Fibroblast of lung (primary cell): ENCODE data around the gene PSMC5. TPM values are rescaled to one million over a fixed set of nuclear protein-coding genes. Genes with fewer than 3 reads are reported as not detected.
"Not testable (repeated sequence)": the region's sequence is repeated elsewhere in the genome, so short reads cannot be mapped to it uniquely, and the experiment has no call there.

Experiments used
- DNase-seq, 2 donors: peaks; one replicate each; pipeline versions ENCODE4 v3.0.0 to v3.0.0-alpha.2; 2010; ENCODE audit warnings: low read depth in 2 of 2
- H2AFZ ChIP-seq: 2 replicates; pipeline ENCODE4 v1.5.1; 2012; ENCODE audit warnings: low read length, control low read depth, inconsistent platforms
- H3K27ac ChIP-seq: 2 replicates; pipeline ENCODE4 v1.5.1; 2011; ENCODE audit warnings: low read length, control low read depth; ENCODE audit not compliant: insufficient read depth
- H3K27me3 ChIP-seq: 2 replicates; pipeline ENCODE4 v1.5.1; 2011; ENCODE audit warnings: mild to moderate bottlenecking, low read length; ENCODE audit not compliant: control insufficient read depth, insufficient read depth
- H3K36me3 ChIP-seq: 2 replicates; pipeline ENCODE4 v1.5.1; 2011; ENCODE audit warnings: low read length; ENCODE audit not compliant: control insufficient read depth, insufficient read depth
- H3K4me1 ChIP-seq: 2 replicates; pipeline ENCODE4 v1.5.1; 2011; ENCODE audit warnings: low read length; ENCODE audit not compliant: control insufficient read depth, insufficient read depth; ENCODE audit errors: extremely low read depth
- H3K4me2 ChIP-seq: 2 replicates; pipeline ENCODE4 v1.5.1; 2011; ENCODE audit warnings: low read length, control low read depth; ENCODE audit not compliant: insufficient read depth; ENCODE audit errors: extremely low read depth
- H3K4me3 ChIP-seq, 4 experiments: fragments of 200-600 bp in 1 of 4; sonication (generic) in 1 of 4; replicated peaks in 1 of 4; 2 replicates each; pipeline ENCODE4 v1.5.1; 2011 to 2016; ENCODE audit warnings: low read length in 4 of 4, low read depth in 3 of 4, mild to moderate bottlenecking in 3 of 4, control low read depth in 2 of 4, inconsistent platforms in 1 of 4, mixed read lengths in 1 of 4; ENCODE audit not compliant: insufficient read depth in 1 of 4; ENCODE audit errors: control extremely low read depth in 1 of 4
- H3K79me2 ChIP-seq: 2 replicates; pipeline ENCODE4 v1.5.1; 2012; ENCODE audit warnings: mild to moderate bottlenecking, low read length, inconsistent platforms; ENCODE audit not compliant: control insufficient read depth, insufficient read depth
- H3K9ac ChIP-seq: 2 replicates; pipeline ENCODE4 v1.5.1; 2011; ENCODE audit warnings: mild to moderate bottlenecking, low read length, control low read depth; ENCODE audit not compliant: insufficient read depth
- H3K9me3 ChIP-seq: 2 replicates; pipeline ENCODE4 v1.5.1; 2012; ENCODE audit warnings: low read depth, low read length; ENCODE audit not compliant: control insufficient read depth, insufficient read depth
- H4K20me1 ChIP-seq: 2 replicates; pipeline ENCODE4 v1.5.1; 2011; ENCODE audit warnings: low read length; ENCODE audit not compliant: control insufficient read depth, insufficient read depth; ENCODE audit errors: extremely low read depth
- EZH2 ChIP-seq: IDR thresholded peaks from 2 replicates; pipeline ENCODE4 v1.5.1; 2012; ENCODE audit warnings: low read length, control low read depth, mild to moderate bottlenecking; ENCODE audit errors: missing control alignments
- polyA plus RNA-seq, 2 donors: library from polyadenylated mRNA; depleted of rRNA in 1 of 2; stranded (reverse) in 1 of 2; unstranded in 1 of 2; fragments of >200 nt; gene quantifications; 2 replicates each; pipeline ENCODE4 v1.2.1, GENCODE V29; 2011 to 2012; ENCODE audit warnings: missing spikeins in 1 of 2
- total RNA-seq: library from RNA; depleted of rRNA; stranded (reverse); fragments of >200 nt; gene quantifications from 2 replicates; pipeline ENCODE4 v1.2.1, GENCODE V29; 2014
- TF ChIP-seq, protein P1 (sequence below), 2 donors: IDR thresholded peaks in 1 of 2; conservative IDR thresholded peaks in 1 of 2; 1 replicate in 1 of 2; 2 replicates in 1 of 2; pipeline ENCODE4 v1.5.1; 2011 to 2012; ENCODE audit warnings: low read length in 2 of 2, control low read depth in 1 of 2, inconsistent platforms in 1 of 2, low read depth in 1 of 2, mild to moderate bottlenecking in 1 of 2

Gene PSMC5
- total and polyA plus RNA-seq, 2 donors (not counting 1 experiment from before 2014, with no cell fraction given): 66.9 to 216 TPM

DNA sequence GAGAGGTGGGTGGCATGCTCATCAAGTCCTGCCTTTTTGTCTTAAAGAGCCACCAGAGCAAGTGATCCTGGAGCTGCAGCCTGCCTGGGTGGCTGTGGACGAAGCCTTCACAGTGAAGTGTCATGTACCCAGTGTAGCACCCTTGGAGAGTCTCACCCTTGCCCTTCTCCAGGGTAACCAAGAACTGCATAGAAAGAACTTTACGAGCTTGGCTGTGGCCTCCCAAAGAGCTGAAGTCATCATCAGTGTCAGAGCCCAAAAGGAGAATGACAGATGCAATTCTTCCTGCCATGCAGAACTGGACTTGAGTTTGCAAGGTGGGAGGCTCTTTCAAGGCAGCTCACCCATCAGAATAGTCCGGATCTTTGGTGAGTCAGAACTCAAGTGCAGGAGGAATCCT, 32.0 kb downstream of the PSMC5 start:
- Histone ChIP-seq H3K79me2 (no peaks in the 10 kb centered on the region), H3K4me3 (no peak overlapping the region), H3K9me3 (no peaks in the 10 kb centered on the region), H2AFZ (no peak overlapping the region), H3K27me3 (peaks cover 20% of the 10 kb centered on the region), H3K4me2 (no peak overlapping the region), H3K36me3 (no peaks in the 10 kb centered on the region), H3K9ac (no peak overlapping the region), H3K27ac (no peak overlapping the region), H3K4me1 (no peaks in the 10 kb centered on the region), H4K20me1 (no peaks in the 10 kb centered on the region)
- DNase-seq: no peak
- no peak for TF ChIP-seq EZH2
- TF ChIP-seq, protein P1, sequence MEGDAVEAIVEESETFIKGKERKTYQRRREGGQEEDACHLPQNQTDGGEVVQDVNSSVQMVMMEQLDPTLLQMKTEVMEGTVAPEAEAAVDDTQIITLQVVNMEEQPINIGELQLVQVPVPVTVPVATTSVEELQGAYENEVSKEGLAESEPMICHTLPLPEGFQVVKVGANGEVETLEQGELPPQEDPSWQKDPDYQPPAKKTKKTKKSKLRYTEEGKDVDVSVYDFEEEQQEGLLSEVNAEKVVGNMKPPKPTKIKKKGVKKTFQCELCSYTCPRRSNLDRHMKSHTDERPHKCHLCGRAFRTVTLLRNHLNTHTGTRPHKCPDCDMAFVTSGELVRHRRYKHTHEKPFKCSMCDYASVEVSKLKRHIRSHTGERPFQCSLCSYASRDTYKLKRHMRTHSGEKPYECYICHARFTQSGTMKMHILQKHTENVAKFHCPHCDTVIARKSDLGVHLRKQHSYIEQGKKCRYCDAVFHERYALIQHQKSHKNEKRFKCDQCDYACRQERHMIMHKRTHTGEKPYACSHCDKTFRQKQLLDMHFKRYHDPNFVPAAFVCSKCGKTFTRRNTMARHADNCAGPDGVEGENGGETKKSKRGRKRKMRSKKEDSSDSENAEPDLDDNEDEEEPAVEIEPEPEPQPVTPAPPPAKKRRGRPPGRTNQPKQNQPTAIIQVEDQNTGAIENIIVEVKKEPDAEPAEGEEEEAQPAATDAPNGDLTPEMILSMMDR (conservative IDR thresholded peaks at IDR 0.05 in 1 of 2, IDR thresholded peaks at IDR 0.05 in 1 of 2; ENCODE audit: low read depth in 1 of 2, low read length in 2 of 2): no peak

DNA sequence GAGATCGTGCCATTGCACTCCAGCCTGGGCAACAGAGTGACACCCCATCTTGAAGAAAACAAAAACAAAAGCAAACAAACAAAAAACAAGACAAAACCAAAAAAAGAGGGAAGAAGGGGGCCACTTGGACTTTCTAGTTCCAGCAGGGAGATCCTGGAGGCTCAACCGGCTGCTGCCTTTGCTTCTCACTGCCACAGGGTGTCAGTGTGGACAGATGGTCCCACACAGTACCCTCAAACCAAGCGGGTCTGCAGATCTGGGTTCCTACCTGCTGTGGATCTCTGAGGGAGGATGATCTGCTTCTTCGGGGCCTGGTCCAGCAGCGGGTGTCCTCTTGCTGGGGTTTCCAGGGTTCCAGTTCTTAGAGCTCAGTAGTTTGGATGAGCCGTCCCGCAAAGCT, 39.4 kb downstream of the PSMC5 start:
- H4K20me1 ChIP-seq, H3K27ac ChIP-seq, H3K4me3 ChIP-seq, DNase-seq, H3K79me2 ChIP-seq, H3K9me3 ChIP-seq, H3K27me3 ChIP-seq, H3K4me2 ChIP-seq, H3K9ac ChIP-seq, H3K4me1 ChIP-seq, H2AFZ ChIP-seq, H3K36me3 ChIP-seq: not testable (repeated sequence)
- TF ChIP-seq, protein P1 (conservative IDR thresholded peaks at IDR 0.05 in 1 of 2, IDR thresholded peaks at IDR 0.05 in 1 of 2; ENCODE audit: low read depth in 1 of 2, low read length in 2 of 2): peak; percentile 2 to 29

DNA sequence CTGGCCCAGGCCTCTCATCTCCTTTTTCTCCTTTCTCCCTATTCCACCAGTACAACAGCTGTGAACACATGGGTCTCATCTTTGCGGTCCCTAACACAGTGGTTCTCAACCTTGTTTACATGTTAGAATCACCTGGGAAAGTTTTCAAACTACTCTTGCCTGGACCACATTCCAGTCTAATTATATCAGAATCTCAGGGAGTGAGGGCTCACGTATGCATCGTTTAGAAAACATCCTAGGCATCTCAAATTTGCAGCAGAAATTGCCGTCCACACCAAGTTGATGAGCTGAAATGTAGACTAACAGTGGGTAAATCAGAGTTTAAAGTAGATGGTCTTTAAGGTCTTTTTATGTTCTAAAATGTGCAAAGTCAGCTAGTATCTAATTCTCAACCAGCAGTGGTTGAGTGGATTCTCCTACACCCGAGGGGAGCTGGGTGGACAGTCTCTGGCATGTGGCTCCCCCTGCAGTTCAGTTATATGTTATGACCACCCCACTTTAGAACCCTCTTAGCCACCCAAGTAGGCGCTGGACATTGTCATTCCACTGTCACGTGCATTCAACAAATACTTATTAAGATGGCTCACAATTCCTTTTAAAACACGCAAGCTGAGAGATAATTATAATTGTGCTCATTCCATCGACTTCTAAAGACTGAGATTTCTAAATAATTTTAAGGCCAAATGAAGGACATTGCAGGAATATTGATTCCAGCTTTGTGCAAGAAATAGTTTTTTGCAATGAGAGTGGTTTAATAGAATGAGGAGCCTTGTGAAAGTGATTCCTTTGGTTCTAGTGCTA, 42.5 kb downstream of the PSMC5 start:
- not testable (repeated sequence) for H3K4me3 ChIP-seq, H3K36me3 ChIP-seq, H2AFZ ChIP-seq, H3K27ac ChIP-seq, H3K9ac ChIP-seq, H3K27me3 ChIP-seq, H3K9me3 ChIP-seq, H4K20me1 ChIP-seq, H3K4me2 ChIP-seq, H3K4me1 ChIP-seq, H3K79me2 ChIP-seq
- TF ChIP-seq, protein P1 (conservative IDR thresholded peaks at IDR 0.05 in 1 of 2, IDR thresholded peaks at IDR 0.05 in 1 of 2; ENCODE audit: low read depth in 1 of 2, low read length in 2 of 2): peak in 1 of 2 donors; percentile 8
- DNase-seq: peak in 1 of 2 donors; percentile 50

DNA sequence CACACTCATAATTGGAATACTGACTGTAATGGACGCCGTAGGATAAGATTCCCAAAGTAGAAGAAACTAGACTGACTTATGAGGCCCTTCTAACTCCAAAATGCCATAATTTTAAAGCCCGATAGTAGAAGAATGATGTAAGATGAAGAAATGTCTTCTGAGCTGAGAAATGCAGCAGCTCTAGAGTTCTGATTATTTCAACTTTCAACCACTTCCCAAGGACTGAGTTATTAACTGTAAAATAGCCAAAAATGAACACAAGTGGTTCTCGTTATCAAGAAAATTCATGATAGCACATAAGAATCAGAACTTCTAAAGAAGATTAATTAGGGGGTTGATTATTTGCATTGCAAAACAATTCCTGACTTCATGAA, 43.0 kb downstream of the PSMC5 start:
- H3K79me2 ChIP-seq, H3K4me2 ChIP-seq, H3K27me3 ChIP-seq, H3K4me3 ChIP-seq, H3K36me3 ChIP-seq, H3K4me1 ChIP-seq, H2AFZ ChIP-seq, H3K9me3 ChIP-seq, H3K27ac ChIP-seq, H4K20me1 ChIP-seq, H3K9ac ChIP-seq: not testable (repeated sequence)
- DNase-seq: peak in 1 of 2 donors; percentile 40
